GM04504 (cell line): ENCODE measurements around the gene NFYC.

Experiments
- DNase-seq: peaks from one replicate; pipeline ENCODE4 v3.0.0-alpha.2; 2012; ENCODE audit warnings: low read depth

The NFYC gene

GRCh38 chr1:40691538-40692428, at the start of gene NFYC:
Gene NFYC (plus strand): TSS chr1:40691704. CDS start chr1:40738844, 47,140 bp downstream.
- peak; percentile 96 for DNase-seq

- no peak for DNase-seq
These were observed 46.3 kb upstream of the NFYC start for GRCh38 chr1:40645118-40645680.

- no peak for DNase-seq
These were observed 45.2 kb upstream of the NFYC start for GRCh38 chr1:40646315-40646714.

- no peak for DNase-seq
These were observed 43.3 kb upstream of the NFYC start for GRCh38 chr1:40648200-40648599.

GRCh38 chr1:40648928-40649591, 42.4 kb upstream of the NFYC start:
- DNase-seq: no peak

GRCh38 chr1:40649592-40649930, 41.9 kb upstream of the NFYC start:
- DNase-seq: no peak

GRCh38 chr1:40650075-40650474, 41.4 kb upstream of the NFYC start:
- no peak for DNase-seq

GRCh38 chr1:40651138-40651857, 40.2 kb upstream of the NFYC start:
- DNase-seq: no peak

- DNase-seq: no peak
These were observed 39.0 kb upstream of the NFYC start for GRCh38 chr1:40652468-40652867.

- DNase-seq: no peak
These were observed 38.5 kb upstream of the NFYC start for GRCh38 chr1:40652979-40653378.

GRCh38 chr1:40653851-40654537, 37.5 kb upstream of the NFYC start:
- DNase-seq: no peak

- DNase-seq: no peak
These were observed 34.5 kb upstream of the NFYC start for GRCh38 chr1:40657046-40657445.

- DNase-seq: no peak
These were observed 32.5 kb upstream of the NFYC start for GRCh38 chr1:40658751-40659648.

- no peak for DNase-seq
These were observed 31.9 kb upstream of the NFYC start for GRCh38 chr1:40659649-40659947.

- DNase-seq: no peak
These were observed 29.8 kb upstream of the NFYC start for GRCh38 chr1:40661678-40662077.

GRCh38 chr1:40662151-40662550, 29.4 kb upstream of the NFYC start:
- no peak for DNase-seq

- DNase-seq: no peak
These were observed 28.6 kb upstream of the NFYC start for GRCh38 chr1:40662864-40663263.

- no peak for DNase-seq
These were observed 28.0 kb upstream of the NFYC start for GRCh38 chr1:40663324-40664166.

GRCh38 chr1:40664167-40664537, 27.4 kb upstream of the NFYC start:
- no peak for DNase-seq

- no peak for DNase-seq
These were observed 26.7 kb upstream of the NFYC start for GRCh38 chr1:40664791-40665190.
